HG02759 (cell line): ENCODE data around the gene ARHGEF26.

Experiments used
- ATAC-seq: cut with Tn5 transposase; IDR thresholded peaks from one replicate; pipeline ENCODE4 v1.9.1; 2021; ENCODE audit warnings: mild to moderate bottlenecking, moderate library complexity; ENCODE audit not compliant: unreplicated experiment

The ARHGEF26 gene

DNA sequence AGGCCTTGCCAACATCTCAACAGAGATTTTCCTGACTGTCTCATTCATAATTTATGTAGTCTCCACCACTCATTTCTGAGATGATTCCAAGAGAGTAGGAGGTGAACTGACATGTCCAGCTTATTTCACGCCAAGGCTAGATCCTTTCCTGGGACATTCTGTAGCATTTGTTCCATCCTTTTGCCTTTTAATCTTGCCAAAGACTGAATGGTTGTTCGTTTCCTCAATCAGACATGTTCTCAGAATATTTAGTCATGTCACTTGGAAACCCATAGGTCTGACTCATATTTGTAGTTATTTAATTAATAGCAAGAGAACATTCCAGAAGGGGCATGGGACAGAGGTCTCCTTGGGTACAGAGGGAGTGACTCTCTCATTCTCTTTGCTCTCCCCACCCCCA, 122.2 kb downstream of the ARHGEF26 start:
- no peak for ATAC-seq

DNA sequence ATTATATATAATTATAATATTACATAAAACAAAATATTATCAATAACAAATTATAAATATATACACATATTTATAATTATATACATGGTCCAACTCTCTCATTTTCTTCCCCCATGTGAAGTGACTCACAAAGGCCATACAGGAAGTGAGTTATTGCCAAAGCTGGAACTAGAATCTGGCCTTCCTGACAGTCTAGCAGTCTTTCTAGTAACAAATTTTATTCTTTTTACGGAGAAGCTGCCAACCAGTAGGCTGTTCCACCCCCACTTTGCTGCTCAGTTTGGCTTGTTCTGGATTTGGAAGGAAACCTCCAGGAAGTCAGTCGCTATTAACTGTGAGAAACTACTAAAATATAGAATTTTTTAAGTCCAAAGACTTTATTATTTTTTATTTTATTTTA, 123.5 kb downstream of the ARHGEF26 start:
- no peak for ATAC-seq

DNA sequence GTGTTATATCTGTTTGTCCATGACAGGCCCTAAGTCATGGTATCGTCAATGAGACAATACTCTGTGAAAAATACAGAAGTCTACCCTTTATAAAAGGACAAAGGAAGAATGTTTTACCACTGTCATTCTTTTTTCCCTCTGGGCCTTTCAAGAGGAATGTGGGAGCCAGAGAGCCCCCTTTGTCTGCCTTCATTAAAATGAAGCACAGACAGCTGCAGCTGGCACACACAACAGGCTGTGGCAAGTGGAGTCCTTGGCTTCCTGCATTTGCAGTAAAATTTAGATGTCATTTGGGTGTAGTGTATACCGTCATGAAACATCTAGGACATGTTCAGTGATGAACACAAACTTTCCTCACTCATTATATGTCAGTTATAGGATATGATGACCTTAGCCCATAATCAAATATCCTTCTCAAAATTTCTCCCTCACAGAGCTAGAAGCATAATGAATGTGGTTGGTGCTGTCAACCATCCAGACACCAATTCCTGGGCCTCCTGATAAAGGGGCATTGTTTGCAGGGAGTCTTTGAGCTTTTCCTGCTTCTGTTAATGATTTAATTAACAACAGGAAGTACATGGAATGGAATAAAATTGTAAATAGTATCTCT, 126.7 kb downstream of the ARHGEF26 start:
- no peak for ATAC-seq

DNA sequence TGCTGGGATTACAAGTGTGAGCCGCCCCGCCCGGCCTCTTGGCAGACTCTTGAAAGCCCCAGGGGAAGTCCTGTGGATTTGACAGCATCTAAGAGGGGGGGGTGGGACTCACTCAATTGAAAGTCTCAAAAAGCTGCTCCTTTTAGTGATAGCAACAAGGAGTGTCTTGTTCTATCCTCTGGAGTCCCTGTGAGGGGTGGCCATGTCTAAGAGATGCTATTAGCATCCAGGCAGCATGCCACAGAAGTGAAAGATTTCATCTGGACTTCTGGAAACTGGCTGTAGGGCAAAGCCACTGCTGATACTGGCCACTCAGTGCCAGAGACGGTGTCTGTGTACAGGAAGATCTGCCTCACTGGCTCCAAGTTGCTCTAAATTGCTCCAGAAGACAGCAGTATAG, 129.1 kb downstream of the ARHGEF26 start:
- no peak for ATAC-seq

DNA sequence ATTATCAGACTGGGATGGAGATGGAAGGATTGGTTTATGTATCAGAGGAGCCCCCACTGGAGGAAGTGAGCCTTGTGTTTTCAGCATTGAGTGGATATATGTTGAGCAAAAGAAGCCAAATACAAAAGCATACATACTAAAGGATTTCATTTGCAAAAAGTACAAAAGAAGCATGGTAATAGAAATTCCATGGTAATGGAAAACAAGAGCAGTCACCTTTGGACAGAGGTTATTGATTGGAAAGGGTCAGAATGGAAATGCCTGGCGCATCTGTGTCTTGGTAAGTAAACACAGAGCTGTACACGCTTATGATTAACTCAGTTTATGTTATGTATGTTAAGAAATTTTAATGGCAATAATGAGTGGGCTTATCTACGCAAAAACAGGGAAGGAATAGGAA, 130.4 kb downstream of the ARHGEF26 start:
- ATAC-seq = no peak

DNA sequence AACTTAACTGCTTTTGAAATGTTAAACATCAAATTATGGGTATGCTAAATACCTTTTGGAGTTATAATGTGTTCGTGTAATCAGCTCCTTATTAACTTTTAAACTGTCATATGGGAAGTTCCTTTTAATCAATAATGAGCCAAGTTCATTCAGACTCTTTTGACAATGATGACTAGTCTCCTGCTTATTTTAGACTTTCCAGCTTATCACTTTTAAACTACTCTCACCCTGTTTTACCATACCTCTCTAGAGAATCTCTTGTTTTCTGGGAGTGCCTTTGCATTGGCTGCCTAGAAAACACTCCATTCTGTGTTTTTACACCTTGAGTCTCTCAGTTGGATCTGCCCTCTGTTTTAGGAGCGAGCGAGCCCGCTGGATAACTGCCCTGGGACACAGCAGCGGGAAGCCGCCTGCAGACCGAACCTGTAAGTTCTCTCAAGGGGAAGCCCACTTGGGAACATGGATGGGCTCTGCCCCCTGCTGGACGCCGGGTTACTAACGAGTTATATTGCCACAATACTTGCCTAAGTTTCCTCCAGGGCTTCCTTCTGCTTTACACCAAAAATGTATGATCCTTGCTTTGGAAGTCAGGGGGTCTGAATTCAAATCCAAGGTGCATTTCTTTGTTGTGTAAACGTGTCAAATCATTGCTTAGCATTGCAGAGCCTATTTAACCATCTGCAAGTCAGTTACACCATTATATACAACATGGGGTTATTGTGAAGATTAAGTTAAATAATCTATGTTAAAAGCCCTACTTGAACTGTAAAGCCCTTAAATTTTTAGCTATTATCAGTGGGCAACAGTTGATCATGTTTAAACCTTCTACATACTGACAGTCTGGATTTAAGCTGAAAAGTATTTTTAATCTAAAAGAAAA, 131.8 kb downstream of the ARHGEF26 start:
- peak; percentile 96 for ATAC-seq

DNA sequence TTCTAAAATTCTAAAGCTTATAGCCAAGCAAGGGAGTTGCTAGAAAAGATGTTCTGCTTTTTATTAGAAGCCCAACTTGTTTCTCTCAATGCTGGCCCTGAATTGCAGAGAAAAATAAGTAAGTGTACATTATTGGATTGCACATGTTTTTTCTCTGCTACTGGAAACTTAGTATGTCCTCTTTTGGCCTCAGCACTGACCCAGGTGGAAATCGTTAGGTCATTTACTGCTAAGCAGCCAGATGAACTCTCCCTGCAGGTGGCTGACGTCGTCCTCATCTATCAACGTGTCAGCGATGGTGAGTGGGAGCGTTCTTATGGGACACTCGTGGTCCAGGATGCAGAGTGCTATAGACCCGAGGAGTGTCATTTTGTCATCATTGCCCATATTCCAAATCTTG, 133.3 kb downstream of the ARHGEF26 start:
- ATAC-seq = no peak

DNA sequence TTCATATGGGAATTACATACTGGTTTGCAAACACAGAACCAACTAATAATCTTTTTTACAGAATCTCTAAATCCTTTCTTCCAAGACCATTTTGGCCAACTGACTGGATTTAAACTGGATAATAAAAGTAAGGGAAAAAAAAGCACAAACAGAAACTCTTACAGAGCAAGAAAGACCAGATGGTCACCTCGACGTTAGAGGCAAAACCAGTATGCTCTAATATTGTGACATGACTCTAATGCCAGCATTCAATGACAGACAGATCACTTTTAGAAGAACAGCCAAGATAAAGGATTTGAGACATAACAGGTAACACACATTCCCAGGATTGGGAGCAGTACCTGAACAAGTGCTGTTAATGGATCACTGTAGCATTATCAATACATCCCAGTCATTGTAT, 152.2 kb downstream of the ARHGEF26 start:
- no peak for ATAC-seq

DNA sequence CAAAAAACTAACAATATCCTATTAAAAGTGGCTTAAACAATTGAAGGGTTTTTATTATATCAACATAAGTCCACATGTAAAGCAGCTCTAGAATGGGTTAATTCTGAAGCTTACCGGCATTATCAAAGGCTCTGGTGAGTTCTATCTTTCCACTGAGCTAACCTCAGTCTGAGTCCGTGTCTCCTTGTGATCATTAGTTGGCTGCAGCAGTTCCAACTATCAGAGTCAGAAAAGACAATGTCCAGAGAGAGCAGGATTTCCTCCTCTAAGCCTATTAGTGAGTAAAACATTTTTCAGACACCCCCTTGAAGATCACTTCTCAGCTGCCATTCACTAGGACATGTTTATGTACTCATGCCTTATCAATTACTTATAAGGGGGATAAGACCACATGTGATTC, 153.2 kb downstream of the ARHGEF26 start:
- ATAC-seq = no peak

DNA sequence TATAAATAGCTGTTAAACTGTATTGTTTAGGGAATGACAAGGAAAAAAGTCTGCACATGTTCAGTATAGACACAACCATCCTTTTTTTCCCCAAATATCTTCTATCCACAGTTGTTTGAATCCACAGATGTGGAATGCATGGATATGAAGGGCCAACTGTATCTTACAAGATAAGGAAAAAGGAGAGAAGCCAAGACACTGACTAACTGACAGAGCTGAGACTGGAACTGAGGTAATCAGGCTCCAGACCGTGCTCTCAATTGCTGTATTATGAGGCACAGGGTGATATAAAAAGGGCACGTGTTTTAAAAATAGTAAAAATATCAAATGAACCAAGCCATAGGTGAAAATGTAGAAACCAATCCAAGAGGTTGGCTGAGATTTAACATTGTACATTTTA, 154.1 kb downstream of the ARHGEF26 start:
- ATAC-seq = no peak

DNA sequence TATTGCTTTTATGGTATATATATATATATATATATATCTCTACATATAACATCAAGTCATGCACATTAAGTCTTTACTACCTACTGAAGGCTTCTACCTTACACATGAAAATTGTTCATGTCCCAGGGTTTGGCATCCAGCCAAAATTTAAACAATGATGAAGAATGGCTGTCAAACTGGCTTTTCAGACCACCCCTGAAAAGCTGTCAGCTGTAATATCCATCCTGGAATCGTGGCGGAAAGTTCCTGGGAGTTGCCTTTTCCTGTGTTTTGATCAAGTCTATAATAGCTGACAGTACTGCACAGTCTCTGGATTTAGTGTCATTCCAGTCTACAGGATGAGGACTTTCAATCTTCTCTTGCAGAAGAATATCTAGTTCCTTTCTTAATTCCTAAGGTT, 154.8 kb downstream of the ARHGEF26 start:
- ATAC-seq = no peak

DNA sequence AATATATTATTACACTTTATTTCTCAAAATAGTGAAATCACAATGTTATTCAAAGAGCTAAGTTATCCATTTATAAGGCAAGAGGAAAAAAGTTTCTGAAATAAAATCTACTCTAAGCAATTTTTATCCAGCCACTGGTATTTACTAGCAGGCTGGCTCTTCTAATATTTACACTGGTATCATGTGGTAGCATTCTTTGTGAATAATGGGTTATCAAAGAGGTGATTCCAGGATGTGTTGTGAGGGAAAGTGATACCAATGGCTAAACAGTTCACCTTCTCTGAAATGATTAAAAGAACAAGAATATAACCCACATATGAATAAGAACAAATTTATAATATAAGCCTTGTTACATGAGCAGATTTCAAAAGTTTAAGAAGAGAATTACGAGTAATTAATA, 159.0 kb downstream of the ARHGEF26 start:
- ATAC-seq = no peak

DNA sequence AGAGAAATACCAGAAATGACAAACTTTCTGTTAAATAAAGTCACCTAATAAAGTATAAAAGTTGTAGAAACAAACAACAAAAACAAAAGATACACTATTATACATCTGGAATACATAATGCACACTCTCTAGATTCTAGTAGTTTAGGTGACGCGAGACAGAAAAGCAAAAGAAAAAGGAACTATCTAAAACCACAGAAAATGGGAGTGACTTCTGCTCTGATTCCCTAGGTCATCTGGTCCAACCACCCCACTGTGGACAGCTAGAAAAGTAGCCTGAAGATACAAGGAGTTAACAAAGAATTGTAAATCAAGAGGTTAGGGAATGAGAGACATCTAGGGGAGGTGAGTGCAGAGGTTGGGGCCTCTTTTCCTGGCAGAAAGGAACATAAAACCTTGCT, 164.0 kb downstream of the ARHGEF26 start:
- ATAC-seq = no peak

DNA sequence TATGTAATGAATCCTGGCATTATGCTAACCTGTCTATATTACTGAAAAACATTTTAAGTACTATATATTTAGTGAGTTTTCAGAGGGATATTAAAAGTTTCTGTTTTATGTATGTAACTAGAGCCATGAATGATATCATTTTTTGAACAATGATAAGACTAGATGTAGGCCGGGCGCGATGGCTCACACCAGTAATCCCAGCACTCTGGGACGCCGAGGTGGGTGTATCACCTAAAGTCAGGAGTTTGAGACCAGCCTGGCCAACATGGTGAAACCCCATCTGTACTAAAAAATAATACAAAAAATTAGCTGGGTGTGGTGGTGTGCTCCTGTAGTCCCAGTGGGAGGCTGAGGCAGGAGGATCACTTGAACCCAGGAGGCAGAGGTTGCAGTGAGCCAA, 169.0 kb downstream of the ARHGEF26 start:
- ATAC-seq = no peak

DNA sequence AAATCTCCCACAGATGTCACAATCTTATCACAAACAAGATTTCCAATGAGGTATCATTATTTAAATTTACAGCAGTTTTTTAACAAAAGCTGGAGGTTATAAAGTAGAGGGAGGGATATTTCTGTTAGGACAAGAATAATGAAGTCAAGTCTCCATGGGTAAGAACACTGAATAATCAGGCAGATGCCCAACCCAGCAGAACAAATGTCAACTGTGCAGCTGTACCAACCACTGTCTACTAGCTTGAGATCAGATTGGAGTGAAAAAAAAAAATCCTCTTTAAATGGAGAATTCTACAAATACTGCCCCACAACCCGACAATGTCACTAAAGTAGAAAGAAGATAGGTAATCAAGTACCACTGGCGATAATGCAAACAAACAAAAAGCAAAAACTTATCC, 172.8 kb downstream of the ARHGEF26 start:
- ATAC-seq = no peak

DNA sequence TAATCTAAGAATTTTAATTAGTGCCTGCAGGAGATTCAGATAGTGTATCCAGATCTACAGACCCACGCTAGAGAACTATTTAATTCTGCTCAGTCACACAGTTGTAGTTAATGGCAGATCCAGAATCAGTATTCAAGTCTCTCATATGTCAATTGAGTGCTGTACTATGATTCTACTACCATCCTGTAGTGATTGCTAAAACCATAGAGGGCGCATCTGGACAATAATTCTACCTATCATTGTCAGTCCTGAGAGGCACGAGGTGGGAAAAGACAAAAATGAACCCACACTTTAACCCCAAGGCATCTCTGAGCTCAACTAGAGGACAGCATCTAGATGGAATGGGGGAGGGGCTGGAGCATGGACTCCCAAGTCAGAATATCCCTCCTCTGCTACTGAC, 180.4 kb downstream of the ARHGEF26 start:
- ATAC-seq = no peak

DNA sequence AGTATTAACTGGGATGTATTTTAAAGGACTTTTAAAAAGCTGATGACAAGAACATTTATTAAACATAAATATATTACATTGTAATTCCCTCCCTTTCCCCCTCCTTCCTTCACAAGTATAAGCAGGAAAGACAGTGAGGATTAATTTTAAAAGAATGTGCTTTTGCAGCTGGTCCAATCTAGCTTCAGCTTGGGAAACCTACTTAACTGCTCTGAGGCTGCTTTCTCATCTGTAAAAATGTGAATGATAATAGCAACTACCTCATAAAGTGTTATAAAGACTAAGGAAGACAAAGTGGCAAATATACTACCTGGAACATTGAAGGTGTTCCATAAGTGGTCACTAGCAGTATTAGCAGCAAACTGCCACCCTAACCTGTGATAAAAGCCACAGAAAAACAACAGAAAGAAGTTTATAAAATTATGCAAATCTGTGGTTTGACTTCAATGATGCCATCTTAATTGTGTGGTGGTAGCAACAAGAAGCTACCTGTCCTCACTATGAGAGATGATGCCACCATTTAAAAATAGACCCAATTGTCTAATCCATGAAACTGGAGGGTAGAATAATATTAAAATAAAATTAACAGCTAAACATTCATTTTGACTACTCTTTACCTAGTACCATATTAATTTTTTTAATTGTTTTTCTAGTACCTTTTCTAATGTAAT, 183.1 kb downstream of the ARHGEF26 start:
- no peak for ATAC-seq

DNA sequence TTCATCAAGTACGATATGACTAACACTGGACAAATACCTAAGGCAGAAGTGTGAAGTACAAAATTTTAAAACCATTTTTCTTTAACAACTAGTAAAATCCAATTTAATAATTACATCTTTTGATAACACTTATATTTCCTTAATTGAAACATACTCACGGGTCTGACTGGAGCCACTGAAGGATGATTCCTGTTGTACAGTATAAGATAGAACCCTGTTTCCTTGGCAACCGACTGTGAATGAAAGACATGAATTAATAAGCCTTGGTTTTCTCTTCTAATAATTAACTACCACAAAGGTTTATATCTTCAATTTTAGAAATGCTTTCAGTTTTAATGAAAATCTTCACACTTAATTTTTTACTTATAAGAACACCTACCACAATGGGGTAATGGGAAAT, 183.7 kb downstream of the ARHGEF26 start:
- ATAC-seq = peak; percentile 45

DNA sequence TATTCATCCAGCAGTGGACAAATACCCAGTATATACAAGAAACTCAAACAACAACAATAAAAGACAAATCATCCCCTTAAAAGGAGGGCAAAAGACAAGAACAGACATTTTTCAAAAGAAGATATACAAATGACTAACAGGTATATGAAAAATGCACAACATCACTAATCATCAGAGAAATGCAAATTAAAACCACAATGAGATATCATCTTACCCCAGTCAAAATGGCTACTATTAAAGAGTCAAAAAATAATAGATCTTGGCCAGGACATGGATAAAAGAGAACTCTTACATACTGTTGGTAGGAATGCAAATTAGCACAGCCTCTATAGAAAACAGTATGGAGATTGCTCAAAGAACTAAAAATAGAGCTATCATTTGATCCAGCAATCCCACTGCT, 186.2 kb downstream of the ARHGEF26 start:
- no peak for ATAC-seq
